Esophagus squamous epithelium (tissue), 5 donors: Measurements from ENCODE around the gene C11orf86. TPM values are rescaled to one million over a fixed set of nuclear protein-coding genes. Genes with fewer than 3 reads are reported as not detected.

Experiments used
- DNase-seq: peaks from one replicate; lab custom pipeline; 2025; lab: John Stamatoyannopoulos, UW
- H3K27ac ChIP-seq, 4 donors: fragments of 200-600 bp; sonication (generic); one replicate each; pipeline ENCODE4 v1.5.1; 2016 to 2019; ENCODE audit warnings: mild to moderate bottlenecking in 1 of 4
- H3K27me3 ChIP-seq, 4 donors: fragments of 200-600 bp; sonication (generic); 1 replicate in 3 of 4; 2 replicates in 1 of 4; pipeline versions ENCODE4 v1.5.1 to v1.6.0; 2017 to 2021; ENCODE audit warnings: antibody characterized with exemption in 1 of 4
- H3K36me3 ChIP-seq, 3 donors: fragments of 200-600 bp; sonication (generic); one replicate each; pipeline ENCODE4 v1.5.1; 2016 to 2019
- H3K4me1 ChIP-seq, 3 donors: fragments of 200-600 bp; sonication (generic); one replicate each; pipeline ENCODE4 v1.5.1; 2017 to 2019
- H3K4me3 ChIP-seq, 4 donors: fragments of 200-600 bp; sonication (generic); 1 replicate in 3 of 4; 2 replicates in 1 of 4; pipeline ENCODE4 v1.5.1; 2016 to 2019; ENCODE audit warnings: mild to moderate bottlenecking in 2 of 4, moderate library complexity in 1 of 4
- H3K9me3 ChIP-seq, 3 donors: fragments of 200-600 bp; sonication (generic); one replicate each; pipeline ENCODE4 v1.5.1; 2016 to 2019
- POLR2A ChIP-seq, 4 donors: fragments of 450-650 bp; IDR thresholded peaks; one replicate each; pipeline ENCODE4 v1.6.1; 2017; ENCODE audit warnings: antibody characterized with exemption in 4 of 4, mild to moderate bottlenecking in 4 of 4, moderate library complexity in 3 of 4
- WGBS, 2 donors: methylation state at CpG; one replicate each; pipeline ENCODE4 v1.1.5; 2018; 5-methylcytosine and 5-hydroxymethylcytosine counted together
- intact Hi-C: fragments of 100-400 bp; cut with DNase I; formaldehyde crosslinking; loops from one replicate; pipeline ENCODE4 v1.15.0; 2022
- total RNA-seq, 4 donors: library from RNA; depleted of rRNA; stranded (reverse); fragments of >200 nt; gene quantifications; one replicate each; pipeline ENCODE4 v1.1.0, GENCODE V29; 2016
- TF ChIP-seq, protein P1 (sequence below), 6 experiments: fragments of 450-650 bp in 4 of 6; fragments of 200-600 bp in 2 of 6; sonication (generic) in 2 of 6; IDR thresholded peaks; one replicate each; pipeline ENCODE4 v1.5.1; 2016 to 2019; ENCODE audit warnings: antibody characterized with exemption in 6 of 6, mild to moderate bottlenecking in 4 of 6, moderate library complexity in 4 of 6
- donor health status: DM: yes; HTN: yes; CAD: no.

C11orf86 gene, protein sequence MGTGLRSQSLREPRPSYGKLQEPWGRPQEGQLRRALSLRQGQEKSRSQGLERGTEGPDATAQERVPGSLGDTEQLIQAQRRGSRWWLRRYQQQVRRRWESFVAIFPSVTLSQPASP
- total RNA-seq, result not detected

DNA sequence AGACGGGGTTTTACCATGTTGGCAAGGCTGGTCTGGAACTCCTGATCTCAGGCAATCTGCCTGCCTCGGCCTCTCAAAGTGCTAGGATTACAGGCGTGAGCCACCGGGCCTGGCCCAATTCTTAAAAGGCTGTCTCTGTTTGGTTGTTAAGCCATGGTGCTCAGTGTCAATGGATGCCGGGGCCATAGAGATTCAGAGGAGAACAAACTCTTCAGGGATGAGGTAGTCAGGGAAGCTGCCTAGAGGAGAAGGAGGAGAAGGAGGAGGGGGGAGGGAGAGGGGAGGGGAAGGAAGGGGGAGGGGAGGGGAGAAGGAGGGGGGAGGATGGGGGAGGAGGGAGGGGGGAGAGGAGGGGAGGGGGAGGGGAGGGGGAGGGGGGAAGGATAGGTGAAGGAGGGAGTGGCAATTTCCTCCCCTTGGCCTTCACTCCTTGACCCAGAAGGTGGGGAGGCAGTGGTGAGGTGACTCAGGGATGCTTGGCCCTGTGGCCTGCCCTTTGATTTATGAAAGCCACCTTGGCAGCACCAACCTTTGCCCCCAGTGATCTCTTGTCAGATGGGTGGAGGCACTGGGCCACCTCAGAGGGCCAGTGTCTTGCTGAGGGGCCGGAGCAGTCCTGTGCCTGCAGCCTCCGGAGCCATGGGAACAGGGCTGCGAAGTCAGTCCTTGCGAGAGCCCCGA lies at the start of gene C11orf86:
Gene C11orf86, plus strand, starts transcription at position 581 of the 681 bp plus-strand sequence. Its CDS starts 59 bp downstream, at position 640.
- H3K27ac ChIP-seq, result no peak within 1 kb of the TSS
- no peaks in the 10 kb centered on the region for H3K36me3 ChIP-seq
- no peaks in the 10 kb centered on the region for H3K27me3 ChIP-seq
- intact Hi-C loops, result no loop called here
- peaks cover 10 to 20% (median 14%) of the 10 kb centered on the region in 3 donors for H3K4me1 ChIP-seq
- no peak within 1 kb of the TSS for H3K4me3 ChIP-seq
- 94% methylated on average over 3 of the region's 10 CpGs; no CpG with 5 or more reads in 1 of the 2 donors for WGBS, 2 donors
- H3K9me3 ChIP-seq, result peaks cover 0 to 6% (median 0%) of the 10 kb centered on the region in 3 donors
- no peak for DNase-seq
- TF ChIP-seq, protein P1, sequence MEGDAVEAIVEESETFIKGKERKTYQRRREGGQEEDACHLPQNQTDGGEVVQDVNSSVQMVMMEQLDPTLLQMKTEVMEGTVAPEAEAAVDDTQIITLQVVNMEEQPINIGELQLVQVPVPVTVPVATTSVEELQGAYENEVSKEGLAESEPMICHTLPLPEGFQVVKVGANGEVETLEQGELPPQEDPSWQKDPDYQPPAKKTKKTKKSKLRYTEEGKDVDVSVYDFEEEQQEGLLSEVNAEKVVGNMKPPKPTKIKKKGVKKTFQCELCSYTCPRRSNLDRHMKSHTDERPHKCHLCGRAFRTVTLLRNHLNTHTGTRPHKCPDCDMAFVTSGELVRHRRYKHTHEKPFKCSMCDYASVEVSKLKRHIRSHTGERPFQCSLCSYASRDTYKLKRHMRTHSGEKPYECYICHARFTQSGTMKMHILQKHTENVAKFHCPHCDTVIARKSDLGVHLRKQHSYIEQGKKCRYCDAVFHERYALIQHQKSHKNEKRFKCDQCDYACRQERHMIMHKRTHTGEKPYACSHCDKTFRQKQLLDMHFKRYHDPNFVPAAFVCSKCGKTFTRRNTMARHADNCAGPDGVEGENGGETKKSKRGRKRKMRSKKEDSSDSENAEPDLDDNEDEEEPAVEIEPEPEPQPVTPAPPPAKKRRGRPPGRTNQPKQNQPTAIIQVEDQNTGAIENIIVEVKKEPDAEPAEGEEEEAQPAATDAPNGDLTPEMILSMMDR (IDR thresholded peaks at IDR 0.05), result no peak
- no peak for TF ChIP-seq POLR2A (IDR thresholded peaks at IDR 0.05)

DNA sequence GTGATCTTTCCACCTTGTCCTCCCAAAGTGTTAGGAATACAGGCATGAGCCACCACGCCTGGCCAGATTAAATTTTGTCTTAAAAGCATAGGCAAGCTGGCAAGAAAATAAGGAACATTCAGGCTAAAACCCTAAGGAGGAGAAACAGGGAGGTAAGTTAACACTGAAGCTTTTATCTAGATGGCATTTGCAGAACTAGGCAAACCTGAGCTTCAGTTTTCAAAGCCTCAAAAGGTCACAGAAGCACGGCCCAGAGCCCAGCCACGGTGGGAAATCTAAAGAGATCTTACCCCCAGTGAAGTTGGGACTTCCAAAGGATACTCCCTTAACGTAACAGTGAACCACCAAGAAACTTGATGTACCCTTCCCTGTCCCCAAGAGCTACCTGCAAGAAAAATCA lies 45.4 kb upstream of the C11orf86 start:
- H3K27ac ChIP-seq, result no peak overlapping the region

GRCh38 chr11:66932543-66932942 lies 42.6 kb upstream of the C11orf86 start:
- no peak overlapping the region for H3K4me3 ChIP-seq
- 91 to 93% methylated on average over 3 of the region's 3 CpGs for WGBS, 2 donors
- TF ChIP-seq, protein P1 (IDR thresholded peaks at IDR 0.05), result no peak
- TF ChIP-seq POLR2A (IDR thresholded peaks at IDR 0.05), result no peak
- no peaks in the 10 kb centered on the region for H3K36me3 ChIP-seq
- H3K4me1 ChIP-seq, result peaks cover 0 to 7% (median 0%) of the 10 kb centered on the region in 3 donors
- no peak overlapping the region for H3K27ac ChIP-seq
- H3K27me3 ChIP-seq, result no peaks in the 10 kb centered on the region
- no peaks in the 10 kb centered on the region for H3K9me3 ChIP-seq
- intact Hi-C loops, result no loop called here
- DNase-seq, result no peak

More for the DNA sequence above, 45.4 kb upstream of the C11orf86 start:
- 75 to 90% methylated on average over 3 to 4 of the region's 4 CpGs for WGBS, 2 donors
- no peaks in the 10 kb centered on the region for H3K27me3 ChIP-seq
- intact Hi-C loops, result no loop called here
- peaks cover 0 to 7% (median 0%) of the 10 kb centered on the region in 3 donors for H3K4me1 ChIP-seq
- H3K4me3 ChIP-seq, result no peak overlapping the region
- DNase-seq, result no peak
- no peaks in the 10 kb centered on the region for H3K36me3 ChIP-seq
- no peaks in the 10 kb centered on the region for H3K9me3 ChIP-seq
- TF ChIP-seq, protein P1 (IDR thresholded peaks at IDR 0.05), result no peak
- no peak for TF ChIP-seq POLR2A (IDR thresholded peaks at IDR 0.05)

DNA sequence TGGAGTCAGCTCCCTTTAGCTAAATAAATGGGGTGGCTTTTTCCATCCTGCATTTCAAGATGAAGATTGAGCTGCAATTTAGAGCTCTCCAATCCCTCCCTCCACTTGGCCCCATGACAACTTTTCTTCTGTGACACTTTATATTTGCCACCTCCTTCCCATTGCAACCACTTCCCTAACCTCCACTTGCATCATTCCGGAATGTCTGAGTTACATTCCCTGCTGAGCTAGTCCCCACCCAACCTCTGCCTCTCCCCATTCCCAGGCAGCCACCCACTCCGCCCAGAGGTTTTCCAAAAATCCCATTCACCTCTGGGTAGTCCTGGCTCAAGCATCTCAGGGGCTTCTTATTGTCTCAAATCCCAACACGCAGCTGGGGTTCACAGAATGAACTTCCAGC lies 41.6 kb upstream of the C11orf86 start:
- H3K27ac ChIP-seq, result no peak overlapping the region
- no peaks in the 10 kb centered on the region for H3K9me3 ChIP-seq
- peaks cover 0 to 7% (median 0%) of the 10 kb centered on the region in 3 donors for H3K4me1 ChIP-seq
- H3K36me3 ChIP-seq, result no peaks in the 10 kb centered on the region
- 80 to 83% methylated on average over 3 of the region's 3 CpGs for WGBS, 2 donors
- no peak overlapping the region for H3K4me3 ChIP-seq
- intact Hi-C loops, result no loop called here
- DNase-seq, result no peak
- TF ChIP-seq, protein P1 (IDR thresholded peaks at IDR 0.05), result no peak
- TF ChIP-seq POLR2A (IDR thresholded peaks at IDR 0.05), result no peak
- H3K27me3 ChIP-seq, result no peaks in the 10 kb centered on the region
